GM21360 (cell line): ENCODE results near the gene MCC.

ENCODE experiments used
- ATAC-seq: cut with Tn5 transposase; IDR thresholded peaks from one replicate; pipeline ENCODE4 v1.9.1; 2021; ENCODE audit warnings: mild to moderate bottlenecking, moderate library complexity; ENCODE audit not compliant: unreplicated experiment

Gene MCC

DNA sequence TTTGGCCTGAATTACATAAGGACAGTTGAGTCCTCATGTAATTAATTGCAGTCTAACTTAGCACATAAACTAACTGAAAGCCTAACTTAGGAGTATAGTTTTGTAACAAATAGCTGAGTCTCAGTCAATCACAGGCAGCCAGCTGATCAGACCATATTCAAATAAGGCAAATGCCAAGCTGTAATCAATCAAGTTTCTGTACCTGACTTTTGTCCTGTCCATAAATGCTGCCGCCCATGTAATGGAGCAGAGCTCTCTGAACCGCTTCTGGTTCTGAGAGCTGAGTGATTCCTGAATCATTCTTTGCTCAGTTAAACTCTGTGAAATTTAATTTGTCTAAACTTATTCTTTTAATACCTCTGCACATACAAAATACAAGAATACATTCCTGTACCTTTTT is 158.3 kb downstream of the MCC start:
- no peak for ATAC-seq

DNA sequence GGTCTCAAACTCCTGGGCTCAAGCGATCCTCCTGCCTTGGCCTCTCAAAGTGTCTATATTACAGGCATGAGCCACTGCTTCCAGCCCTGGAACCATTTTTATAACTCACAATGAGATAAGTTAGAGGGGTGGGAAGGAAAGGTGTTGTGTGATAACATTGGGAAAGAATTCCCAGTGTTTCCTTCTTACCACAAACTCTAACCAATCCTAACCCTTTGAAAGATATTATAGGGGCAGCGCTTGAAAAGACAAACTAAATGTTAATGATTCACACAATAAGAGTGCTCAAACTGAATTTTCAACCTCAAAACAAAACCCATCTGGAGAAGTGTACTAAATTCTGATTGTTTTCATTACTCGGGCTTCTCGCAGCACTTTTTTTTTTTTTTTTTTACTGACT is 163.2 kb downstream of the MCC start:
- no peak for ATAC-seq

DNA sequence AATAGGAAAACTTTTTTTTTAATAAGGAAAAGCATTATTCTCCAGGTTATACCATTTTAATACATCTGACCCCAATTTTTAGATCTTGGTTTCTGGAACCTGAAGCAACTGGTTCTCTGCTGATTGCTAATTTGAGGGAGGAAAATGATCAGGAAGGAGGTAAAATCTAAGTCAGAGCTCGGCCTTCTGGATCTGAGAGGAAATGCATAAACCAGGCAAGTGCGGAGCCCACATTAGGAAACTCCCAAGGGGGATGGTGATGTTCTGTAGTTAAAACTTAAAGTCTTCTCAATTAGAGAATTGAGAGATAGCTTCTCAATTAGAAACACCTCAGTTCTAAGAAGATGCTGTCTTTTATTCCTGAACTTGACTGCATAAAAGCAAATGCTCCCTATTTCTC is 167.0 kb downstream of the MCC start:
- no peak for ATAC-seq

DNA sequence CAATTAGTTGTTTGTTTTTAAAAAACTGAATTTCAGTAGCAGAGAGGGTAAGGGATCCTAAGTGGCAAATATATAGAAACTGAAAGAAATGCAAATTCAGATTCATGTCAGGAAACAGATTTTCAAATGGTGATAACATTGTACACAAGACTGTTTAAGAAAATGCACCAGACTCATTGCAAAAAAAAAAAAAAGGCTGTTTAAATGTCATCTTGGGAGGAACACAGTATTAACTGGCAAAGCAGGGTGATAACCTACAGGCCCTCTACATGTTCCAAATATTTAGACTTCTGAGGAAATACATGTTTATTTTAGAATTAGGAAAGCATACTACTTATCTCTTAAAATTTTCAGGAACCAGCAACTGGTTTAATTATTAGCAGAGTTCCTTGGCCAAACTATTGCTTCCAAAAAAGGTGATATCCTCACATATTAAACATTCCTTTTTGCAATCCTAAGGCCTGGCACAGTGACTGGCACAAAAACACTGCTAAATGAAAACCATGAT is 167.9 kb downstream of the MCC start:
- no peak for ATAC-seq

DNA sequence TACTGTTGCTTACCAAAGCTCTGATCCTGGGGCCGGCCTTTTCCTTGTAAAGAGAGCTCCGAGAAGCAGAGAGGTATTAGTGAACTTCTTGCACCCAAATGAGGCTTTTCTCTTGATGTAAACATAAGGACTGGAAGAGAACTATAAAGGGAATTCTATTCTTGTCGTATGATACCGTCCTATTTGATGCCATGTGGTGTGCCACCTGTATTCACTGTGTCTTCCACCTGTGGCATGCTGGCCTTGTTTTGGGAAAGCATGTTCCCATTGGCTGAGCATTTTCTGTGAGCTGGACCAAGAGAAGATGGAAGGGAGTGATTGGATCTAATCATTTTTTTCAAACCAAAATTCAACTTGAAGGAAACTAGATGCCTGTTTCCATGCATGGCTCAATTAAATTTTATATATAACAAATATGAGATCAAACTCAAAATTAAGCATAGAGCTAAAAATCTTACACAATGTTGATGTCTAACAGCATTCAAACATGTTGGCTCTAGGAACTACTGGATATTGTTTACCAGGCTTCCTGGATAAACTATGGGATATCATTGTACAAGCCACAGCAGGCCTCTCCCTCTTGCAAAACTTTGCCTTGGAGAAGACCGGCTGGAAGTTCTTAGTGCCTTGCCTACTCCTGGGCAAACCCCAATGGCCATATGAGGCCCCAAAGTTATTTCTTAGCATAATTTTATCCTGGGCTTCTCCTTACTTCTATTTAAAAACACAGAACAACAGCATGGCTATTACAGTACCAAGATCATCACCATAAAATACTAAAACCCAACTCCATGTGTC is 168.8 kb downstream of the MCC start:
- ATAC-seq = no peak

DNA sequence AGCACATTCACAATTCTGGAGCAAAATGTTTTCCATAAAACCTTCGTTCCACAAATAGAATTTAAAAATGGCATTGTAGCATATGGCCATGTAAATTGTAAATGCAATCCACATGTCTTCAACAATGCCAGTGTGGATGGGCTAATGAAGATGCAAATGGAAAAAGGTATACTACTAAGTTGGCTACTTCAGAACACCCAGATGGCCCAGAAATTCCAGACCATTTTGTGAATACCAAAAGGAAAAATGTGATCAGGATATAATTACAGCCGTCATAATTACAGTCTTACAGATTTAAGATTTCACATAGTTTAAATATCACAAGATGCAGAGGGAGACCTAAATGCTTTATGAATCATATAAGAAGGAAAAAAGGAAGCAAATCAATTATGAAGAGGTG is 170.6 kb downstream of the MCC start:
- ATAC-seq = no peak

DNA sequence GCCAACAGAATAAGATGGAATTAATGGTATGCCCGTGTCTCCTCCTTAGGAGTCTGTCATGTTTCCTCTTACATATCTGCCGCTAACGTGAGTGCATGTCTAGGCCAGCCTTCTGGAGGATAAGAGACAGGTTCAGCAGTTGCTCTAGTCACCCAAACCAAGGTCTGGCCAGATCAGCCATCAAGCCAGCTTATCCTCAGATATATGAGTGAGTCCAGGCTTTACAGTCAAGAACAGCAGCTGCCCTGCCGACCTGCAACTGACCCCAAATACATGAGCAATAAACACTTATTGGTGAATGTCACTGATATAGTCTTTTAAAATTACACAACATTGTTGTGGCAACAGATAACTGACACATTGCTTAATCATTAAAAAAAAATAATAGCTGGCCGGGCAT is 177.0 kb downstream of the MCC start:
- ATAC-seq = no peak

DNA sequence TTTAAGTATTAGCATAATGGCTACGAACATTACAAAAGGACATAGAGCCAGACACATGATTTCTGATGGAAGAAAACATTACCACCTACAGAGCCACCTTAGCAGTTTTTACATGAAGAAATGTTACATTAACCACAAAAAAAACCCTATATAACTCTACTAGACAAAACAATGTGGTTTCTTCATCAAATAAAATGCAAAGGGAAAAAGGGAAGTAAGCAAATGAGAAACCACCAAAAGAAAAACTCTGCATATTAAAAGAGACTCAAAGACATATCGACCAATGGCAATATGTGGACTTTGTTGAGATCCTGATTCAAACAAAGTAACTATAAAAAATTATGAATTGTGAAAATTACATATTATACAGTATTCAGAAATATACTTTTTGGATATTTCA is 186.1 kb downstream of the MCC start:
- ATAC-seq = no peak

DNA sequence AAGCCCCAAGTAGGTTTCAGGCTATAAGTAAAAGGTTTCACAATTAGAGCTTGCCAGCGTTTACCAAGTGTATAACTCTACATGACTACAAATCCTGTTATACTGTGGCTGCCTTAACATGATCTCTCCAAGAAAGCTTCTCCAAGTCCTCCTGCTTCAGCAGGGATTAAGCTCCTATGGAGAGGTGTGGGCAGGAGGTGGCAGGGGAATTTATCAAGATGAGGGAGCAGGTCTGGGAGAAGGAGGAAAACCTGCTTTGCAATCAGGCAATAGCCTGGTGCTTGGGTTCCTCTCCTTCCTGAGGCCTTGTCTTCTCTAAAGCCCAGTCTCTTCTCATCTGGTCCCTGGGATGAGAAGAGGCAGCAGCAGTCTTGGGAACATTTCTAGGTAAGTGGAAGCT is 188.7 kb downstream of the MCC start:
- ATAC-seq = no peak

DNA sequence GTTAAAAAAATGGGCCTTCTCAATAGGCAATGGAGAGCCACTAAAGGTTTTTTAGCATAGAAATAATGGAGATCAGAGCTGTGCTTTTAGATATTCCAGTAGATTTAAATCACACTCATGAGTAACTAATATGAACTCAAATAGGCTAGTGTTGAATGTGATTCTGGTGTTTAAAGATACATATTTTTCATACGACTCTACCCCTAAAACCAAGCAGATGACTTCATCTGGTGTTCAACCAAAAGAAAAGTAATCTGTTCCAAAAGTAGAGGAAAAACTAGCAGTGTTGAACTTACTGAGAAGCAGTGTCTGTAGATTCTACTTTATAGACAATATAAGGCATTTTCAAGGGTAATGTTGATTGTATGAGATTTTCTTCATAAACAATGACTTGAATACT is 191.6 kb downstream of the MCC start:
- no peak for ATAC-seq

DNA sequence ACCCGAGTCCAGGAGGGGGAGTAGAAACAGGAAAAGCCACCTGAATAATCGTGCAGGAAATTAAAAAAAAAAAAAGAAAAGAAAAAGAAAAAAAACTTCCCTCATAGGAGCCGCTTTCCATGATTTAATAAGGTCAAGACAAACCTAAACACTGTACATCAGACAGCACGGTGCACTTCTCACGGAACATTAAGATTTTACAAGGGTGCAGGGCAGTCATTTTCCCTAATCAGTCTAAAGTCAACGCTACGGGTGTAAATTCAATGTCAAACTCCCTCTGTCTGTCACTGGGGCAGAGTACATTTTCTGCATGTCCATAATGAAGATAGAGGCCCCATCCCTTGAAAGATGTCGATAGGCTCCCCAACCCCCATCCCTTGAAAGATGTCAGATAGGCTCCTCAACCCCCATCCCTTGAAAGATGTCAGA is 193.1 kb downstream of the MCC start:
- no peak for ATAC-seq

DNA sequence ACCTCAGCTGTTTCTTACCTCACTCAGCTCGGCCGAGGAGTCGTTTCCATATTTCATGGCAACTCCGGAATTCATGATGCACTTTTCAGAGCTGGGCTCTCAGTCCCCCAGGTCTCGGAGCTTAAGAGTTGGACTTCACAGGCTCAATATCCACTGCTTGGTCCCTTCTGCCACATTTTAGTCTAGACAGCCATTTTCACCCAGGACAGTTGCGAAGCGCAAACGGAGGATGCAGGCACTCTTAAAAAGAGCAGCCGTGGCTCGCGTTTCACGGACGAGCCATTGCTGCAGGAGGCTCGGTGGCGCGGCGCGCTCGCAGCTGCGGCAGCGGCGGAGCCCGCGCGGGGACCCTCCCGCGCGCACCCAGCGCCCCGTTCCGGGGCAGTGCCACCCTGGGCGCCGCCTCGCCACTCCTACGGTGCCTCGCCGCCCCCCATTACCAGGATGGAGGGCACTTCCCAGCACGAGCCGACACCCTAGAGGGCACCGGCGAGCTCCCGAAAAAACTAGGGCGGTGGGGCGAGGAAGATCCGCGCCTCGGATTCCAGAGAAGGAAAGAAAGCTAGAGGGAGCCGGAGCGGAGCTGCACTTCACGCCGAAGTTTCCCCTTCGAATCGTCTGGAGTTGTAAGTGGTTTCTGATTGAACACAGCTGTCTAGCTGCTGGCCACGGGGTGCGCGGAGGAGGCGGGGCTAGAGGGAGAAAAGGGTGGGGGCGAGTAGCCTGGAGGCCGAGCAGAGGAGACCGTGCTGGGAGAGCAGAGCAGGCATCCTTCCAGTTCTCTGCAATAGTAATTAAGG is 193.7 kb downstream of the MCC start:
- peak; percentile 93 for ATAC-seq

DNA sequence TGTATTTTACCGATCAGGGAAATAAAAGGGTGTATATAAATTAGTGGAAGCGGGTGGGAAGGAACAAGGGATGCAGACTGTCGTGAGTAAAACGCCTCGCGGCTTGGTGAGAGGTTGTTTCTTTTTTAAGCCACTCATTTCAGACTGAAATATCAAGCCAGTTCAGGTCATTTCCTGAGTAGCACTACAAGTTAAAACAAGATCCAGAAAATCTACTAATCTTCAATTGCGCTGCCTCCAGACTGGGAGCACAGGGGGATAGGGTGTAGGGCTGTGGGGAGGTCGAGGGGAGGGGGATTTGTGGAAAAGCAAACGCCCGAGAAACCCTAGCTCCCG is 194.3 kb downstream of the MCC start:
- peak; percentile 21 for ATAC-seq

DNA sequence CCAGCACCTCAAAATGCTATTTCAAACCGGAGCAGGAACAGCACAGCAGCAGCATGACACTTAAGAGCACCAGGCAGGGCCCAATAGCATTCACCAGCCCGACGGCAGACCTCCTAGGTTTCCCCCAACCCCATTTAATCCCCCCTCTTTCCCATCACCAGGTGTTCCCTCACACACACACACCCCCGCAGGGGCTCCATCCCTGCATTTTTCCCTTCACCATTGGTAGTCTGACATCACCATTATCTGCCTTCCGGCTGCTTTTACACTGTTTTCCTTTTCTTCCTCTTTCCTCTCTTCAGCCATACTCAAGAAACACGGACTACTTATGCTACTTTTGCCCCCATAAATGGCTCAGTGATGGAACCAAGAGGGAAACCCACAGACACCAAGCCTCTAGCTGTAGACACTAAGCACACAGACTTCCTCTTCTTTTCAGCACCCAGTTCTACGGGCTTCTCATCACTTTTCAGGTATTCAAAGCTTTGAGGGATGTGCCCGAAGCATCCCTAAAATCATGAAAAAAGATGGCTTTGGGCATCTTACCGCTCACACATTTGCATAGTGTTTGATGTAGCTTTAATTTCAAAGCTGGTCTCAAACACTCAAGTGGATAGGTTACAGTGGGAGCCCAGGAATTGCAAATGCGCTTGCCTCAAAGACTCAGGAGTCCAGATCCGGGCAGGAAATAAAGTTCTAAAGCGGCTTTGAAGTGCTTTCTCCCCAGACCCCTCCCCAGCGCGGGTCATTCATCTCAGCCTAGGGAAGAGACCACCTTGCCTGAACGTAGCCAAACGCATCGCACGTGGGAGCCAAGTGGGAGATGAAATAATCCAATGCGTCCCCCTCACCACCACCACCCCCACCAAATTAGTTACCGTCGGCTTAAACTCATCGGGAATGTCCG is 194.9 kb downstream of the MCC start:
- no peak for ATAC-seq

DNA sequence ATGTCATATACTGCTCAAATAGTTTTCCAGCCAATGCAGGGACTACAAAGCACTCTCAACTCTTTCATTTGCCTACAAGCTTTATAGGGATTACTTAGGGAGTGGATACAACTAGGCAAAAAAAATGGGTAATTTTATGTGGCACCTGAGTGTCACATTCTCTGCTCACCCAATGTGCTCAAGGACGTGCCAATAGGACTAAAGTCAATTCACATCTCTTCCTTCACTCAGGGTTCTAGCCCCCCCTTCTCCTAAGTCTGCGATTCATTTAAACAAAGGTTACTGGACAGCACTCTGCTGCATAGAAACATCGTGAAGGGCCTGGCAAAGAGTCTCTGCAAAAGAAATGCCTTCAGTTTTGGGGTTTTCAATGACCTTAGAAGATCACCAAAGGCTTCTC is 195.8 kb downstream of the MCC start:
- ATAC-seq = no peak

DNA sequence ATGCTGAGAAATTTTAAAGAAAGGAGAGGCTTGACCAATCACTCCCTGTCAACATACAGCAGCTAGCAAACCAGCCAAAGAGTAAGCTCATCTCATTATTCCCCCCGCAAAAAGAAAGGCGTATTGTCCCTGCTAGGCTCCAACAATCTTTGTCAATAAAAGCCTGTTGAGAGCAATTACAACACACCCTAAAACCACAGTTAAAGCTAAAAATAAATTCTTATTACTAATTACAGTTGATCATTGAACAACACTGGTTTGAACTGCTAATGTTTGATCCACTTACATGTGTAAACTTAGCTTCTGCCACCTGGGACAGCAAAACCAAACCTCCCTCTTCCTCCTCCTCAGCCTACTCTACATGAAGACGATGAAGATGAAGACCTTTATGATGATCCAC is 204.7 kb downstream of the MCC start:
- no peak for ATAC-seq

DNA sequence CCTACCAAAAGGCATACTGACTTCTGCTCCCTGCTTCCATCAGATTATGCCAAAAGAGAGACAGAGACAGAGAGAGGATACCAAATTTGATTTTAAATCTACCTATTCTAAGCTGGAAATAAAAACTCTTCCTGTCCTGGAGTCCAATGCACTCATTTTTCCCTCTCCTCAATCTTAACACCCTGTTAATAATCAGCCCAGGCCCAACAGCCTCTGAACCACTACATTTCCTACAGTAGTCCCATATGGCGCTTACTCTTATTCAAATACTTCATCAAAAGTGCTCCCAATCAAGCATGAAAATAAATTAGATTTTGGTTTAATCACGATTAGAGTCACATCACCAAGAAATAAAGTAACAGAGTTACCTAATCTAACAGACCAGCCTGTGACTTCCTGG is 205.8 kb downstream of the MCC start:
- ATAC-seq = no peak

DNA sequence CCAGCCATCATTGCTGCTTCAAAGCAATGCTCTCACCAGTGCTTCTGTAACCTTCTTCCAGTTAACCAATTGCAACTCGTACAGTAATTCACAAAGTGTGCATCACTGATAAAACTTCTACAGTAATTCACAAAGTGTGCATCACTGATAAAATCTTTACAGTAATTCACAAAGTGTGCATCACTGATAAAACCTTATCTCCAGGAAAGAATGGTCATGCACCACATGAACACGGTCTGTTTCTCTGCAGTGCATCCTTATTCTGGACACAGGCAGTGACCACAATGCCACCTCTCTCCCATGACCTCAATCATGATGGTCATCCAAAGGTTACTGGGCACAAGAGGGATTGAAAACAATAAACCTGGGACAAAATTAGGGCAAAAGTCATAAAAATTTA is 207.1 kb downstream of the MCC start:
- ATAC-seq = no peak

DNA sequence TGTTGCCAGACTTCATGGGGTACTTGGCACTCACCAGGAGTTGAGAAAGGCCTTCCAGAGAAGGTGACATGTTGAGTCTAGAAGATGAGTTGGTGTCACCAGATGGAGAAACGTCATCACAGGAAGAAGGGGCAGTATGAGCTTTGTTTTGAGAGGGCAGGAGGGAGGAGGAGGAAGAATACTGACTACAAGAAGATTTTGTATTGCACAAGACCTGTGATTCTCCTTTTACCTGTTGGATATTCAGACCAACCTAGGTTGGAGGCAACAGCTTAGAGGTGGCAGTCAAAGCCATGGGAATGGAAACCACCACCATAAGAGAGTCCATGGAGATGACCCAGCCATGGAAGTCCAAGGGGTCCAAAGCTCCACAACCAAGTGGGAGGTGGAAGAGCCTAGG is 207.7 kb downstream of the MCC start:
- no peak for ATAC-seq

DNA sequence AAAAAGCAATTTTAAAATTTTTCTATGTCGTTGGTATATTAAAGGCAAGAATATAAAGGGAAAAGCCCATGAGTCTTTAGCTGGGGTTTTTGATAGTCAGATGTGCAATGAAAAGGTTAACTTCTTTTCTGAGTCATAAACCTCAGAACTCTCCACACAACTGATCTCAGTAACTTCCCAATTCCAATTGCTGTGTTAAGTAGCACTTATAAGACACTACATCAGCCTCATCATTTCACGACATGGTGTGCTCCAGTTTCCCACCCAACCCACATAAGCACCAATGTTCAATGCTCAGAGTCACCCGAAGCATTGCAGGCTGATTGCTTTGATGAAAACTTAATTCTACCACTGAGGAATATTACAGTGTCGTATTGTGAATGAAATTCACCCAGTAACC is 209.3 kb downstream of the MCC start:
- ATAC-seq = no peak

DNA sequence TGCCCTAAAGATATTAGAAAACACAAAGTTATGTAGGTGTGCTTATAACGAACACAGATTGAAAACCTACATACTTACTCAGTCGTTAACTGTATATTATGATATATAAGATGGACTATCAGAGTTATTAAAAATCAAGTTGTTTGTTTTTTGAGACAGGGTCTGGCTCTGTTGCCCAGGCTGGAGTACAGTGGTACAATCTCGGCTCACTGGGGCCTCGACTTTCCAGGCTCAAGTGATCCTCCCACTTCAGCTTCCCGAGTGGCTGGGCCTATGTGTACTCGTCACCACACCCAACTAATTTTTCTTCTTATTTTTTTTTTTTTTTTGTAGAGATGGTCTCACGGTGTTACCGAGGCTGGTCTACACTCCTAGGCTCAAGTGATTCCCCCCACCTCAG is 211.8 kb downstream of the MCC start:
- ATAC-seq = no peak
